Astrocyte of the cerebellum (primary cell): ENCODE data around the gene SLC47A2.

Experiments used
- DNase-seq: peaks from one replicate; pipeline ENCODE4 v3.0.0-alpha.2; 2011; ENCODE audit warnings: low read depth
- H3K4me3 ChIP-seq: 2 replicates; pipeline ENCODE4 v1.5.1; 2011; ENCODE audit warnings: mild to moderate bottlenecking, low read depth, low read length, moderate library complexity
- CTCF ChIP-seq: IDR thresholded peaks from 2 replicates; pipeline ENCODE4 v1.5.1; 2012; ENCODE audit warnings: low read length, low read depth, moderate library complexity, mild to moderate bottlenecking; ENCODE audit errors: missing control alignments
- in situ Hi-C: cut with HindIII; loops from 2 replicates; pipeline ENCODE4 v1.10.0; 2017; ENCODE audit warnings: low sequenced_read_pairs

The SLC47A2 gene

GRCh38 chr17:19753661-19754463 lies 37.5 kb upstream of the SLC47A2 start:
- peak; percentile 58 for TF ChIP-seq CTCF
- in situ Hi-C loops = no loop called here

GRCh38 chr17:19753051-19753509 lies 36.7 kb upstream of the SLC47A2 start:
- no peak for DNase-seq
- no peak overlapping the region for H3K4me3 ChIP-seq
- in situ Hi-C loops = no loop called here

More at GRCh38 chr17:19753661-19754463, 37.5 kb upstream of the SLC47A2 start:
- no peak for DNase-seq
- H3K4me3 ChIP-seq = no peak overlapping the region

GRCh38 chr17:19752216-19753050 lies 36.0 kb upstream of the SLC47A2 start:
- H3K4me3 ChIP-seq = no peak overlapping the region
- in situ Hi-C loops = no loop called here
- no peak for DNase-seq
- no peak for TF ChIP-seq CTCF

More at GRCh38 chr17:19753051-19753509, 36.7 kb upstream of the SLC47A2 start:
- TF ChIP-seq CTCF = no peak

GRCh38 chr17:19750835-19751234 lies 34.5 kb upstream of the SLC47A2 start:
- no peak for TF ChIP-seq CTCF
- no peak for DNase-seq
- in situ Hi-C loops = no loop called here
- no peak overlapping the region for H3K4me3 ChIP-seq

- no peak for TF ChIP-seq CTCF
- DNase-seq = no peak
- H3K4me3 ChIP-seq = no peak overlapping the region
- in situ Hi-C loops = no loop called here
Measured at GRCh38 chr17:19750020-19750572, 33.7 kb upstream of the SLC47A2 start.

- TF ChIP-seq CTCF = no peak
- in situ Hi-C loops = no loop called here
- no peak overlapping the region for H3K4me3 ChIP-seq
Measured at GRCh38 chr17:19748807-19749193, 32.4 kb upstream of the SLC47A2 start.

More at GRCh38 chr17:19748807-19749193, 32.4 kb upstream of the SLC47A2 start:
- DNase-seq = no peak
